H1 (cell line): Measurements from ENCODE around the gene PCDHGB1. TPM values are rescaled to one million over a fixed set of nuclear protein-coding genes. Genes with fewer than 3 reads are reported as not detected.

Experiments used
- CTCF ChIA-PET: fragments of 300-600 bp; sonication (Branson Sonifier 250); formaldehyde crosslinking; loops from one replicate; lab custom pipeline; 2021; ENCODE audit not compliant: partially characterized antibody; lab: Charles Lee
- POLR2A ChIA-PET: fragments of 300-600 bp; sonication (Branson Sonifier 250); formaldehyde crosslinking; loops from one replicate; lab custom pipeline; 2021; ENCODE audit warnings: inconsistent platforms; ENCODE audit not compliant: partially characterized antibody; lab: Charles Lee
- DNase-seq, 2 experiments: peaks; one replicate each; pipeline versions ENCODE4 v3.0.0 to v3.0.0-alpha.2; 2010 to 2022; ENCODE audit warnings: low spot score in 2 of 2, low read depth in 1 of 2, mixed read lengths in 1 of 2
- FAIRE-seq: peaks from 2 replicates; lab custom pipeline; 2011; peaks lifted over from hg19 to GRCh38; lab: Jason Lieb, UNC
- H2AFZ ChIP-seq: 2 replicates; pipeline ENCODE4 v1.8.1; 2012; ENCODE audit warnings: low read length, inconsistent platforms
- H2AK5ac ChIP-seq: 2 replicates; pipeline ENCODE4 v1.6.1; 2013; ENCODE audit warnings: low read depth, low read length
- H2BK120ac ChIP-seq: replicated peaks from 2 replicates; pipeline ENCODE3; 2013; ENCODE audit warnings: low read depth, low read length, inconsistent platforms
- H2BK12ac ChIP-seq: 2 replicates; pipeline ENCODE4 v1.6.1; 2013; ENCODE audit warnings: low read depth, low read length
- H2BK15ac ChIP-seq: 2 replicates; pipeline ENCODE4 v1.6.1; 2013; ENCODE audit warnings: low read length
- H2BK20ac ChIP-seq: 2 replicates; pipeline ENCODE4 v1.6.1; 2013; ENCODE audit warnings: low read length
- H2BK5ac ChIP-seq: 2 replicates; pipeline ENCODE4 v1.6.1; 2013; ENCODE audit warnings: low read depth, low read length
- H3K14ac ChIP-seq: 2 replicates; pipeline ENCODE4 v1.6.1; 2013; ENCODE audit warnings: inconsistent platforms; ENCODE audit not compliant: insufficient read length
- H3K18ac ChIP-seq: 2 replicates; pipeline ENCODE4 v1.6.1; 2013; ENCODE audit warnings: low read length; ENCODE audit errors: extremely low read depth
- H3K23ac ChIP-seq: 2 replicates; pipeline ENCODE4 v1.6.1; 2013; ENCODE audit warnings: inconsistent platforms; ENCODE audit not compliant: insufficient read length
- H3K23me2 ChIP-seq: 2 replicates; pipeline ENCODE4 v1.6.1; 2013; ENCODE audit warnings: low read depth, low read length
- H3K27ac ChIP-seq: 2 replicates; pipeline ENCODE4 v1.6.1; 2011; ENCODE audit warnings: low read depth, low read length, inconsistent platforms
- H3K27me3 ChIP-seq, 4 experiments: replicated peaks in 1 of 4; 1 replicate in 1 of 4; 2 replicates in 3 of 4; pipeline versions ENCODE4 v1.6.1 to v1.8.1; 2011 to 2013; ENCODE audit warnings: low read length in 3 of 4, mild to moderate bottlenecking in 3 of 4, inconsistent platforms in 2 of 4, mixed read lengths in 2 of 4, moderate library complexity in 1 of 4; ENCODE audit not compliant: control insufficient read depth in 3 of 4, insufficient read depth in 3 of 4; ENCODE audit errors: extremely low read depth in 1 of 4
- H3K36me3 ChIP-seq, 4 experiments: 2 replicates each; pipeline versions ENCODE4 v1.6.1 to v1.8.1; 2011 to 2013; ENCODE audit warnings: mild to moderate bottlenecking in 4 of 4, low read length in 3 of 4, moderate library complexity in 2 of 4, control low read depth in 1 of 4, inconsistent platforms in 1 of 4; ENCODE audit not compliant: insufficient read depth in 4 of 4, control insufficient read depth in 2 of 4
- H3K4ac ChIP-seq: replicated peaks from 2 replicates; pipeline ENCODE3; 2013; ENCODE audit warnings: low read length, low read depth, mixed read lengths, inconsistent platforms; ENCODE audit not compliant: insufficient read length
- H3K4me1 ChIP-seq, 4 experiments: replicated peaks in 1 of 4; 1 replicate in 1 of 4; 2 replicates in 3 of 4; pipeline versions ENCODE4 v1.6.1 to v1.8.1; 2011 to 2013; ENCODE audit warnings: low read length in 3 of 4, inconsistent platforms in 2 of 4, mixed read lengths in 1 of 4; ENCODE audit not compliant: insufficient read depth in 4 of 4, control insufficient read depth in 3 of 4
- H3K4me2 ChIP-seq, 2 experiments: 2 replicates each; pipeline versions ENCODE4 v1.6.1 to v1.8.1; 2011 to 2013; ENCODE audit warnings: low read depth in 2 of 2, low read length in 2 of 2, control low read depth in 1 of 2, inconsistent platforms in 1 of 2, mild to moderate bottlenecking in 1 of 2; ENCODE audit not compliant: insufficient read depth in 1 of 2
- H3K4me3 ChIP-seq, 4 experiments: fragments of 200-600, 300-600 bp in 1 of 4; sonication (generic), shearing (Covaris generic), sonication (Bioruptor Twin) in 1 of 4; 2 replicates each; pipeline versions ENCODE4 v1.5.1 to v1.8.1; 2011 to 2016; ENCODE audit warnings: low read length in 4 of 4, low read depth in 3 of 4, control low read depth in 2 of 4, inconsistent platforms in 2 of 4, mild to moderate bottlenecking in 2 of 4, mixed read lengths in 1 of 4, moderate library complexity in 1 of 4; ENCODE audit not compliant: insufficient read depth in 2 of 4; ENCODE audit errors: extremely low read depth in 1 of 4
- H3K56ac ChIP-seq: replicated peaks from 2 replicates; pipeline ENCODE3; 2013; ENCODE audit warnings: low read depth, mild to moderate bottlenecking, mixed read lengths, low read length, inconsistent platforms; ENCODE audit not compliant: insufficient read length
- H3K79me1 ChIP-seq: 2 replicates; pipeline ENCODE4 v1.6.1; 2013; ENCODE audit warnings: low read depth, low read length, control low read depth
- H3K79me2 ChIP-seq, 2 experiments: 2 replicates each; pipeline versions ENCODE4 v1.6.1 to v1.8.1; 2012 to 2013; ENCODE audit warnings: low read length in 2 of 2, mild to moderate bottlenecking in 2 of 2, inconsistent platforms in 1 of 2; ENCODE audit not compliant: insufficient read depth in 2 of 2, control insufficient read depth in 1 of 2
- H3K9ac ChIP-seq, 4 experiments: replicated peaks in 1 of 4; 1 replicate in 1 of 4; 2 replicates in 3 of 4; pipeline versions ENCODE4 v1.6.1 to v1.8.1; 2011 to 2013; ENCODE audit warnings: low read depth in 3 of 4, low read length in 3 of 4, control low read depth in 2 of 4, mild to moderate bottlenecking in 2 of 4, moderate library complexity in 2 of 4, inconsistent platforms in 1 of 4; ENCODE audit errors: extremely low read depth in 1 of 4
- H3K9me3 ChIP-seq, 2 experiments: 2 replicates each; pipeline versions ENCODE4 v1.6.1 to v1.8.1; 2012 to 2013; ENCODE audit warnings: mild to moderate bottlenecking in 2 of 2, moderate library complexity in 2 of 2, control low read depth in 1 of 2, inconsistent platforms in 1 of 2, low read depth in 1 of 2, low read length in 1 of 2, mixed read lengths in 1 of 2; ENCODE audit not compliant: insufficient read depth in 2 of 2
- H4K20me1 ChIP-seq, 2 experiments: replicated peaks in 1 of 2; 2 replicates each; pipeline versions ENCODE3 to v1.8.1; 2011 to 2013; ENCODE audit warnings: inconsistent platforms in 2 of 2, low read length in 2 of 2, mild to moderate bottlenecking in 1 of 2; ENCODE audit not compliant: insufficient read depth in 2 of 2, control insufficient read depth in 1 of 2
- H4K5ac ChIP-seq: 2 replicates; pipeline ENCODE4 v1.6.1; 2013; ENCODE audit warnings: low read length, low read depth, mixed read lengths, inconsistent platforms; ENCODE audit not compliant: insufficient read length
- H4K8ac ChIP-seq: 2 replicates; pipeline ENCODE4 v1.8.0; 2013; ENCODE audit warnings: mild to moderate bottlenecking, moderate library complexity, low read length, inconsistent platforms; ENCODE audit not compliant: insufficient read depth; ENCODE audit errors: extremely low read depth
- H4K91ac ChIP-seq: replicated peaks from 2 replicates; pipeline ENCODE3; 2013; ENCODE audit warnings: low read length, mixed read lengths, inconsistent platforms; ENCODE audit not compliant: insufficient read length
- RAD21 ChIP-seq, 2 experiments: IDR thresholded peaks in 1 of 2; conservative IDR thresholded peaks in 1 of 2; 2 replicates each; pipeline ENCODE4 v1.6.1; 2011; ENCODE audit warnings: low read depth in 2 of 2, low read length in 2 of 2, improper control_type of control experiment in 1 of 2, inconsistent platforms in 1 of 2, mild to moderate bottlenecking in 1 of 2, moderate library complexity in 1 of 2
- SAP30 ChIP-seq: fragments of 300-600 bp; sonication (generic); IDR thresholded peaks from 2 replicates; pipeline ENCODE4 v1.7.1; 2012; ENCODE audit warnings: low read length, moderate library complexity, mild to moderate bottlenecking, inconsistent platforms; ENCODE audit not compliant: insufficient read depth, insufficient replicate concordance
- WGBS, 2 experiments: shearing (Covaris generic) in 1 of 2; methylation state at CpG; one replicate each; pipeline versions ENCODE4 v1.1.6 to v1.1.7; 2013 to 2015; ENCODE audit warnings: low lambda C conversion rate in 2 of 2, mixed read lengths in 2 of 2, inconsistent platforms in 1 of 2, low coverage in 1 of 2, missing lambda C conversion rate in 1 of 2; ENCODE audit not compliant: insufficient replicate concordance in 2 of 2, insufficient coverage in 1 of 2, insufficient read length in 1 of 2; ENCODE audit errors: extremely low coverage in 1 of 2, missing lambda C conversion rate in 1 of 2; 5-methylcytosine and 5-hydroxymethylcytosine counted together
- polyA plus RNA-seq, 7 experiments: library from polyadenylated mRNA; depleted of rRNA in 3 of 7; stranded (reverse) in 5 of 7; unstranded in 2 of 7; fragments of >200 nt in 5 of 7; fragments of 200-250 nt in 2 of 7; gene quantifications; 1 replicate in 5 of 7; 2 replicates in 1 of 7; 4 replicates in 1 of 7; pipeline versions ENCODE4 v1.2.1 to v1.2.3, GENCODE V29; 2011 to 2013; ENCODE audit warnings: missing spikeins in 2 of 7, mixed read lengths in 2 of 7
- total RNA-seq: library from RNA; stranded (reverse); fragmentation: NEBNext Ultra II Directional; extraction: Animal tissue kit (Norgen Biotek cat#: 25700); gene quantifications from 2 replicates; pipeline ENCODE4 v1.2.1, GENCODE V29; 2021
- TF ChIP-seq, protein P1 (sequence below), 3 experiments: IDR thresholded peaks; 1 replicate in 2 of 3; 2 replicates in 1 of 3; pipeline versions ENCODE4 v1.5.1 to v1.6.1; 2011; ENCODE audit warnings: low read length in 3 of 3, mild to moderate bottlenecking in 3 of 3, inconsistent platforms in 2 of 3, low read depth in 1 of 3, moderate library complexity in 1 of 3; ENCODE audit not compliant: insufficient read depth in 1 of 3; ENCODE audit errors: control extremely low read depth in 1 of 3

The PCDHGB1 gene
- total and polyA plus RNA-seq, 2 of the 8 experiments (the other 6 are each of a cell fraction or from before 2014, with no cell fraction given), result 1.3 to 2.8 TPM

GRCh38 chr5:141330299-141331080, 19.4 kb upstream of the PCDHGB1 start, which contains the start of gene PCDHGA1:
TSS of gene PCDHGA1 (plus strand) at chr5:141330514.
- Histone ChIP-seq H3K18ac (no peak within 1 kb of the TSS), H3K36me3 (no peaks in the 10 kb centered on the region; a peak in 1 of 8 replicates), H2BK5ac (no peak within 1 kb of the TSS), H4K5ac (no peak within 1 kb of the TSS), H3K27ac (no peak within 1 kb of the TSS), H3K4me1 (no peaks in the 10 kb centered on the region), H3K23me2 (0 out of 2 replicates have a peak, but pooled peaks cover 1% of the 10 kb centered on the region)
- no peak for FAIRE-seq
- peak; percentile 7 to 29; a peak in 2 of 4 replicates for TF ChIP-seq RAD21 (IDR thresholded peaks at IDR 0.05 in 1 of 2, conservative IDR thresholded peaks at IDR 0.05 in 1 of 2; ENCODE audit: low read depth in 2 of 2, low read length in 2 of 2)
- no peak for TF ChIP-seq SAP30
- TF ChIP-seq, protein P1, sequence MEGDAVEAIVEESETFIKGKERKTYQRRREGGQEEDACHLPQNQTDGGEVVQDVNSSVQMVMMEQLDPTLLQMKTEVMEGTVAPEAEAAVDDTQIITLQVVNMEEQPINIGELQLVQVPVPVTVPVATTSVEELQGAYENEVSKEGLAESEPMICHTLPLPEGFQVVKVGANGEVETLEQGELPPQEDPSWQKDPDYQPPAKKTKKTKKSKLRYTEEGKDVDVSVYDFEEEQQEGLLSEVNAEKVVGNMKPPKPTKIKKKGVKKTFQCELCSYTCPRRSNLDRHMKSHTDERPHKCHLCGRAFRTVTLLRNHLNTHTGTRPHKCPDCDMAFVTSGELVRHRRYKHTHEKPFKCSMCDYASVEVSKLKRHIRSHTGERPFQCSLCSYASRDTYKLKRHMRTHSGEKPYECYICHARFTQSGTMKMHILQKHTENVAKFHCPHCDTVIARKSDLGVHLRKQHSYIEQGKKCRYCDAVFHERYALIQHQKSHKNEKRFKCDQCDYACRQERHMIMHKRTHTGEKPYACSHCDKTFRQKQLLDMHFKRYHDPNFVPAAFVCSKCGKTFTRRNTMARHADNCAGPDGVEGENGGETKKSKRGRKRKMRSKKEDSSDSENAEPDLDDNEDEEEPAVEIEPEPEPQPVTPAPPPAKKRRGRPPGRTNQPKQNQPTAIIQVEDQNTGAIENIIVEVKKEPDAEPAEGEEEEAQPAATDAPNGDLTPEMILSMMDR (IDR thresholded peaks at IDR 0.05; ENCODE audit: control extremely low read depth in 1 of 3, insufficient read depth in 1 of 3, low read depth in 1 of 3, low read length in 3 of 3), result peak in 2 of 3 experiments; percentile 17 to 25; a peak in 2 of 4 replicates
- TF ChIP-seq, all 59 proteins: peak for 2
- no peaks in the 10 kb centered on the region for H3K27me3 ChIP-seq
- H3K79me1 ChIP-seq, result no peaks in the 10 kb centered on the region
- H4K20me1 ChIP-seq, result no peaks in the 10 kb centered on the region
- H3K23ac ChIP-seq, result no peak within 1 kb of the TSS
- no peak within 1 kb of the TSS for H2BK12ac ChIP-seq
- H3K9ac ChIP-seq, result no peak within 1 kb of the TSS
- no peak within 1 kb of the TSS for H2AFZ ChIP-seq
- H2BK120ac ChIP-seq, result no peak within 1 kb of the TSS
- DNase-seq, result no peak
- no peak within 1 kb of the TSS for H2BK15ac ChIP-seq
- H3K79me2 ChIP-seq, result no peaks in the 10 kb centered on the region
- H3K4me3 ChIP-seq, result no peak within 1 kb of the TSS
- CTCF ChIA-PET, result interaction anchor here (0.6 to 5.0 kb wide), 36 partner anchors 8 to 234 kb away, joined by 3 to 40 read pairs (median 4); partner anchors contain the start of genes PCDHB10, PCDHB15, PCDHB4 and PCDHB5
- no peak within 1 kb of the TSS for H3K56ac ChIP-seq
- H2AK5ac ChIP-seq, result no peak within 1 kb of the TSS
- peaks cover 22 to 37% of the 10 kb centered on the region in 2 experiments for H3K9me3 ChIP-seq
- no peak within 1 kb of the TSS for H4K91ac ChIP-seq
- H4K8ac ChIP-seq, result no peak within 1 kb of the TSS
- 92% methylated on average over 21 of the region's 21 CpGs; no CpG with 5 or more reads in 1 of the 2 experiments for WGBS, 2 experiments
- no peak within 1 kb of the TSS for H3K4me2 ChIP-seq
- H3K4ac ChIP-seq, result no peak within 1 kb of the TSS
- no peak within 1 kb of the TSS for H2BK20ac ChIP-seq
- POLR2A ChIA-PET, result interaction anchor here (1.0 to 3.8 kb wide), 3 partner anchors 9 to 15 kb away, joined by 3 to 18 read pairs (median 4); partner anchors contain the start of gene TAF7
- no peak within 1 kb of the TSS for H3K14ac ChIP-seq
